Kidney (tissue), 14 donors: ENCODE results near the gene ANKRD13B. TPM values are rescaled to one million over a fixed set of nuclear protein-coding genes. Genes with fewer than 3 reads are reported as not detected.

Experiments used
- DNase-seq, 5 donors: peaks; one replicate each; pipeline ENCODE4 v3.0.0-alpha.2; 2013 to 2020
- FAIRE-seq: peaks from 2 replicates; lab custom pipeline; 2012; peaks lifted over from hg19 to GRCh38; lab: Jason Lieb, UNC
- H3K27ac ChIP-seq, 2 donors: one replicate each; pipeline ENCODE4 v1.7.0; 2013; ENCODE audit warnings: low read depth in 2 of 2, low read length in 2 of 2, inconsistent platforms in 1 of 2
- H3K27me3 ChIP-seq: one replicate; pipeline ENCODE4 v1.7.1; 2013; ENCODE audit warnings: low read length, inconsistent platforms; ENCODE audit not compliant: control insufficient read depth, insufficient read depth
- H3K36me3 ChIP-seq, 3 donors: one replicate each; pipeline versions ENCODE4 v1.7.0 to v1.7.1; 2013; ENCODE audit warnings: low read length in 3 of 3, control low read depth in 1 of 3, inconsistent platforms in 1 of 3; ENCODE audit not compliant: insufficient read depth in 3 of 3, control insufficient read depth in 2 of 3
- H3K4me1 ChIP-seq, 3 donors: one replicate each; pipeline versions ENCODE4 v1.7.0 to v1.7.1; 2013; ENCODE audit warnings: low read length in 3 of 3, inconsistent platforms in 1 of 3, low read depth in 1 of 3; ENCODE audit not compliant: control insufficient read depth in 2 of 3, insufficient read depth in 2 of 3
- H3K4me3 ChIP-seq, 3 donors: one replicate each; pipeline versions ENCODE4 v1.7.0 to v1.8.1; 2013; ENCODE audit warnings: low read length in 3 of 3, control low read depth in 1 of 3, inconsistent platforms in 1 of 3
- H3K9ac ChIP-seq, 3 donors: one replicate each; pipeline versions ENCODE4 v1.7.0 to v1.7.1; 2013; ENCODE audit warnings: low read length in 3 of 3, control low read depth in 1 of 3, inconsistent platforms in 1 of 3
- H3K9me3 ChIP-seq, 3 donors: one replicate each; pipeline versions ENCODE4 v1.7.0 to v1.7.1; 2013; ENCODE audit warnings: low read length in 3 of 3, control low read depth in 1 of 3, inconsistent platforms in 1 of 3; ENCODE audit not compliant: control insufficient read depth in 2 of 3, insufficient read depth in 1 of 3
- CTCF ChIP-seq: IDR thresholded peaks from 3 replicates; pipeline ENCODE4 v1.5.1; 2012; ENCODE audit warnings: mild to moderate bottlenecking, moderate library complexity, borderline replicate concordance; ENCODE audit not compliant: insufficient read depth; ENCODE audit errors: extremely low read depth
- intact Hi-C: fragments of 100-400 bp; cut with DNase I; formaldehyde crosslinking; loops from one replicate; pipeline ENCODE4 v1.11.1; 2022
- polyA plus RNA-seq: library from polyadenylated mRNA; stranded (reverse); fragments of 350-450 nt; fragmentation: Illumina TruSeq; extraction: RNeasy Lipid Tissue Mini Kit (QIAGEN cat#74804); gene quantifications from one replicate; pipeline ENCODE4 v1.2.3, GENCODE V29; 2014; ENCODE audit warnings: low read depth, low replicate concordance; ENCODE audit not compliant: insufficient read depth
- total RNA-seq: library from RNA; stranded (reverse); fragmentation: NEBNext Ultra II Directional; extraction: Animal tissue kit (Norgen Biotek cat#: 25700); gene quantifications from one replicate; pipeline ENCODE4 v1.2.1, GENCODE V29; 2021
- donor health status: control.
- donor health status: control.
- donor health status: control.
- donor health status: control.
- donor health status: control.
- donor health status: DM: yes; HTN: yes; CAD: no.
- donor health status: Normal renal cell carcinoma (clear cell type).

ANKRD13B gene
- total and polyA plus RNA-seq, 2 donors from 2014 or later, result 2.8 to 3.3 TPM

- H3K9ac ChIP-seq, result peak within 1 kb of the TSS; percentile 35 to 69 (median 41)
- H3K27me3 ChIP-seq, result no peaks in the 10 kb centered on the region
- no peak for FAIRE-seq
- intact Hi-C loops, result no loop called here
- TF ChIP-seq CTCF, result peak; percentile 20
- peak; percentile 85 to 96 (median 92) for DNase-seq
- H3K4me3 ChIP-seq, result peak within 1 kb of the TSS; percentile 49 to 79 (median 73)
- H3K4me1 ChIP-seq, result peaks cover 0 to 57% (median 27%) of the 10 kb centered on the region in 3 donors
- no peaks in the 10 kb centered on the region for H3K36me3 ChIP-seq
- H3K27ac ChIP-seq, result peak within 1 kb of the TSS; percentile 67 to 74
- H3K9me3 ChIP-seq, result no peaks in the 10 kb centered on the region
These were observed 3.2 kb upstream of the ANKRD13B start, which contains the start of gene GIT1 for GRCh38 chr17:29589524-29590410. Gene GIT1 (minus strand): TSS chr17:29589648. CDS start chr17:29589378, 270 bp downstream.

DNA sequence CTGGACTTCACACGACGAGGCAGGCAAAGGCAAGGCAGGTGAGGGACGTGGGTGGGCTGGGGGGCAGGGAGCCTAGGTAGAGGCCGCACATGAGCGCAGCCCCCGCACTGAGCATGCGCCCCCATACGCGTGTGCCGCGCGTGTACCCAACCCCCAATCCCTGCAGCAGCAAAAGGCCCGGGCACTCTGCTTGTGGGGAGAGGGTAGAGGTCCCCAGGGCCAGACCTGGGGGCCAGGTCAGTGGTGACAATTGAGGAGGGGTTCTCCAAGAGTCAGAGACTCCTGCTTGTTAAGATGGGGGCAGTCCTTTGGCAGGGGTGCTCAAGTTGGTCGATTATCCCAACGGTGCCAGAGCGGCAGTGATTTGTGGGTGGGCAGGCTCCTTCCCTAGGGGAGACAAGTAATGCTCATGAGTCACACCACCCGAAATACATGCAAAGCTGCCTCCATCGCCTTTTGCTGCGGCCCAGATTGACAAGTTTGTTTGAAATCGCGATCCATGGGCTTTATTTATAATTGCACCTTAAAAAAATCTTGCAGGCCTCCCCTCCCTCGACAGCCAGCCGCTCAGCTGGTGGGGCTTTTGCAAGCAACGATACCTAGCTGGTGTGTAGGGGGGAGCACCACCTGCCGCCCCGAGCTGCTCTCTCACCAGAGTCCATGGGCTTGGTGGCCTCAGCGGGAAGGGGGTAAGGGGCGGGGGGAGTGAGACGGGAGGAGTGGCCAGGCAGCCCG lies 2.4 kb upstream of the ANKRD13B start:
- intact Hi-C loops, result no loop called here
- TF ChIP-seq CTCF, result no peak
- Histone ChIP-seq H3K4me1 (peaks cover 0 to 53% (median 27%) of the 10 kb centered on the region in 3 donors), H3K9ac (peak overlapping the region in 1 of 3 donors; percentile 4), H3K9me3 (no peaks in the 10 kb centered on the region), H3K27ac (peak overlapping the region; percentile 51 to 53), H3K27me3 (no peaks in the 10 kb centered on the region), H3K36me3 (no peaks in the 10 kb centered on the region), H3K4me3 (peak overlapping the region in 1 of 3 donors; percentile 76)
- no peak for FAIRE-seq
- DNase-seq, result peak in 1 of 5 donors; percentile 81

- Histone ChIP-seq H3K9ac (no peak overlapping the region), H3K4me3 (peak overlapping the region; percentile 9 to 57 (median 41)), H3K9me3 (no peaks in the 10 kb centered on the region), H3K36me3 (no peaks in the 10 kb centered on the region), H3K27ac (peak overlapping the region in 1 of 2 donors; percentile 53), H3K4me1 (peaks cover 0 to 53% (median 27%) of the 10 kb centered on the region in 3 donors), H3K27me3 (no peaks in the 10 kb centered on the region)
- DNase-seq (peak in 3 of 5 donors; percentile 61 to 87 (median 69)), FAIRE-seq (no peak)
- no peak for TF ChIP-seq CTCF
- intact Hi-C loops, result no loop called here
These were observed 1.7 kb upstream of the ANKRD13B start for GRCh38 chr17:29591146-29591736.
